K562 (cell line): ENCODE results near the gene PPIH. TPM values are rescaled to one million over a fixed set of nuclear protein-coding genes. Genes with fewer than 3 reads are reported as not detected.
A peak's percentile ranks its signal among the peaks of the same experiment; 100 is the strongest.

Source experiments
- ATAC-seq: fragments of 200-7000 bp; cut with Tn5 transposase; 3 replicates; pipeline ENCODE4 v1.9.1; 2020; ENCODE audit warnings: moderate library complexity
- BruUV-seq: library from RNA; stranded (reverse); fragments of 400-500 nt; replicated peaks from 2 replicates; lab custom pipeline; 2021; lab: Mats Ljungman, UMichigan
- CTCF ChIA-PET: fragments of 300-600 bp; formaldehyde crosslinking; extraction: SDS; loops from one replicate; lab custom pipeline; 2021; ENCODE audit warnings: low intra/inter-chr PET ratio; lab: Yijun Ruan, JAX
- POLR2A ChIA-PET: fragments of 300-600, 350-650 bp; sonication (Branson Sonifier 250); formaldehyde crosslinking; extraction: SDS; loops from one replicate; lab custom pipeline; 2021; ENCODE audit warnings: antibody characterized with exemption, inconsistent platforms; lab: Yijun Ruan, JAX
- DNase-seq, 4 experiments: peaks; one replicate each; pipeline versions ENCODE4 v3.0.0 to v3.0.0-alpha.2; 2011 to 2018; ENCODE audit warnings: low spot score in 3 of 4, mixed read lengths in 3 of 4; ENCODE audit errors: extremely low read depth in 1 of 4
- FAIRE-seq: peaks from 2 replicates; lab custom pipeline; 2011; peaks lifted over from hg19 to GRCh38; lab: Jason Lieb, UNC
- H2AFZ ChIP-seq: 2 replicates; pipeline ENCODE4 v1.6.0; 2011; ENCODE audit warnings: low read depth, low read length, control low read depth, inconsistent platforms
- H3K27ac ChIP-seq: fragments of 200-600 bp; 3 replicates; pipeline ENCODE4 v1.8.0; 2011; ENCODE audit warnings: low read depth, mild to moderate bottlenecking, control low read depth, inconsistent platforms, low read length, moderate library complexity, mixed read lengths; ENCODE audit errors: extremely low read depth
- H3K27me3 ChIP-seq, 2 experiments: fragments of 300-600 bp in 1 of 2; 2 replicates in 1 of 2; 3 replicates in 1 of 2; pipeline versions ENCODE4 v1.6.0 to v1.8.0; 2011; ENCODE audit warnings: inconsistent platforms in 2 of 2, low read length in 2 of 2, mild to moderate bottlenecking in 1 of 2, mixed read lengths in 1 of 2, moderate library complexity in 1 of 2; ENCODE audit not compliant: control insufficient read depth in 2 of 2, insufficient read depth in 2 of 2
- H3K36me3 ChIP-seq: fragments of 300-600 bp; 3 replicates; pipeline ENCODE4 v1.8.0; 2011; ENCODE audit warnings: mild to moderate bottlenecking, low read length, inconsistent platforms; ENCODE audit not compliant: control insufficient read depth, insufficient read depth
- H3K4me1 ChIP-seq, 2 experiments: fragments of 200-600 bp in 1 of 2; replicated peaks in 1 of 2; 2 replicates in 1 of 2; 3 replicates in 1 of 2; pipeline versions ENCODE4 v1.5.1 to v1.8.0; 2011; ENCODE audit warnings: inconsistent platforms in 2 of 2, low read length in 2 of 2, mild to moderate bottlenecking in 1 of 2, mixed read lengths in 1 of 2, moderate library complexity in 1 of 2; ENCODE audit not compliant: control insufficient read depth in 2 of 2, insufficient read depth in 2 of 2
- H3K4me2 ChIP-seq: 2 replicates; pipeline ENCODE4 v1.6.1; 2011; ENCODE audit warnings: low read length, control low read depth, inconsistent platforms, mixed read lengths; ENCODE audit not compliant: insufficient read depth
- H3K4me3 ChIP-seq: fragments of 200-600 bp; sonication (generic), shearing (Covaris generic); 2 replicates; pipeline ENCODE4 v1.5.1; 2016; ENCODE audit warnings: control low read depth, inconsistent platforms
- H3K79me2 ChIP-seq: fragments of 200-600 bp; 3 replicates; pipeline ENCODE4 v1.8.0; 2011; ENCODE audit warnings: low read length, inconsistent platforms; ENCODE audit not compliant: control insufficient read depth, insufficient read depth
- H3K9ac ChIP-seq, 2 experiments: 2 replicates each; pipeline versions ENCODE4 v1.6.0 to v1.6.1; 2011; ENCODE audit warnings: low read depth in 2 of 2, low read length in 2 of 2, control low read depth in 1 of 2, inconsistent platforms in 1 of 2, mild to moderate bottlenecking in 1 of 2, mixed read lengths in 1 of 2; ENCODE audit not compliant: insufficient read depth in 1 of 2
- H3K9me1 ChIP-seq: one replicate; pipeline ENCODE4 v1.6.0; 2011; ENCODE audit warnings: inconsistent platforms, mild to moderate bottlenecking, low read length, moderate library complexity; ENCODE audit not compliant: control insufficient read depth, insufficient read depth
- H3K9me3 ChIP-seq: replicated peaks from 2 replicates; pipeline ENCODE4 v1.5.1; 2011; ENCODE audit warnings: low read depth, low read length, inconsistent platforms; ENCODE audit not compliant: control insufficient read depth, insufficient read depth
- H4K20me1 ChIP-seq: replicated peaks from 2 replicates; pipeline ENCODE4 v1.6.1; 2011; ENCODE audit warnings: low read length, inconsistent platforms, mixed read lengths; ENCODE audit not compliant: control insufficient read depth, insufficient read depth
- BMI1 ChIP-seq: fragments of 150-350 bp; IDR thresholded peaks from 2 replicates; pipeline ENCODE4 v1.6.1; 2014; ENCODE audit warnings: low read length
- FOXP1 ChIP-seq: sonication (generic); formaldehyde crosslinking; IDR thresholded peaks from 2 replicates; pipeline ENCODE4 v1.8.0; 2022; ENCODE audit warnings: mild to moderate bottlenecking, missing genetic modification reagents
- PCBP2 ChIP-seq: fragments of 200-400 bp; formaldehyde crosslinking; IDR thresholded peaks from 2 replicates; pipeline ENCODE4 v1.6.1; 2018; ENCODE audit warnings: low read length, low read depth, mild to moderate bottlenecking, moderate library complexity; ENCODE audit not compliant: poor library complexity, severe bottlenecking
- PYGO2 ChIP-seq: fragments of 450-650 bp; IDR thresholded peaks from 2 replicates; pipeline ENCODE4 v1.6.1; 2016; ENCODE audit warnings: mild to moderate bottlenecking, missing genetic modification characterization, moderate library complexity, missing compliant biosample characterization
- SP1 ChIP-seq: sonication (generic); formaldehyde crosslinking; IDR thresholded peaks from 2 replicates; pipeline ENCODE4 v1.8.1; 2022; ENCODE audit warnings: mild to moderate bottlenecking, missing genetic modification reagents
- ZNF133 ChIP-seq: fragments of 250-450 bp; sonication (Bioruptor Pico); IDR thresholded peaks from 2 replicates; pipeline ENCODE4 v1.4.0; 2020; ENCODE audit warnings: mild to moderate bottlenecking
- ZNF512 ChIP-seq: IDR thresholded peaks from 2 replicates; pipeline ENCODE4 v1.6.1; 2016; ENCODE audit warnings: missing genetic modification characterization, missing compliant biosample characterization
- ZNF57 ChIP-seq: fragments of 450-650 bp; formaldehyde crosslinking; IDR thresholded peaks from 2 replicates; pipeline ENCODE4 v1.4.0; 2020; ENCODE audit warnings: mild to moderate bottlenecking, moderate library complexity
- WGBS: fragments of 100-300 bp; shearing (Covaris generic); methylation state at CpG from one replicate; pipeline ENCODE4 v1.1.6; 2016; ENCODE audit warnings: low coverage, mixed read lengths; ENCODE audit not compliant: insufficient coverage; ENCODE audit errors: missing lambda C conversion rate; 5-methylcytosine and 5-hydroxymethylcytosine counted together
- in situ Hi-C: fragments of 300-500 bp; cut with MboI; formaldehyde crosslinking; loops from 4 replicates; pipeline ENCODE4 v1.15.0; 2018; ENCODE audit warnings: inconsistent platforms, mixed read lengths
- intact Hi-C: fragments of 100-400 bp; cut with micrococcal nuclease; formaldehyde crosslinking; loops from 2 replicates; pipeline ENCODE4 v1.14.2; 2022
- polyA plus RNA-seq, 8 experiments: library from polyadenylated mRNA; depleted of rRNA in 4 of 8; stranded (reverse) in 5 of 8; unstranded in 3 of 8; fragments of >200 nt; fragmentation: Nextera tagmentation in 2 of 8; fragmentation: Illumina TruSeq in 1 of 8; extraction: Ambion mirVana in 2 of 8; extraction: Trizol in 1 of 8; gene quantifications; 2 replicates each; pipeline versions ENCODE4 v1.2.1 to v1.2.3, GENCODE V29; 2011 to 2014; ENCODE audit warnings: inconsistent platforms in 1 of 8, missing spikeins in 1 of 8
- total RNA-seq, 7 experiments: library from RNA; depleted of rRNA in 6 of 7; stranded (reverse); fragments of >200 nt in 6 of 7; fragmentation: Illumina TruSeq in 2 of 7; extraction: Trizol in 2 of 7; gene quantifications; 2 replicates each; pipeline versions ENCODE4 v1.2.1 to v1.2.3, GENCODE V29; 2011 to 2021; ENCODE audit warnings: low replicate concordance in 1 of 7
- TF ChIP-seq, protein P1 (sequence below): fragments of 450-650 bp; IDR thresholded peaks from 2 replicates; pipeline ENCODE4 v1.6.1; 2016; ENCODE audit warnings: low read depth

Gene PPIH
- total and polyA plus RNA-seq, 9 of the 15 experiments (the other 6 are each of a cell fraction or from before 2014, with no cell fraction given): 197 to 470 (median 277) TPM

- TF ChIP-seq ZNF512 (no peak), SP1 (CRISPR knock-in tag) (0 out of 2 replicates have a peak, but pooled peaks have one; percentile 38), ZNF57 (no peak)
- TF ChIP-seq, all 486 proteins: peak for 14
Measured at GRCh38 chr1:42684139-42684538, 25.9 kb downstream of the PPIH start (continued).

DNA sequence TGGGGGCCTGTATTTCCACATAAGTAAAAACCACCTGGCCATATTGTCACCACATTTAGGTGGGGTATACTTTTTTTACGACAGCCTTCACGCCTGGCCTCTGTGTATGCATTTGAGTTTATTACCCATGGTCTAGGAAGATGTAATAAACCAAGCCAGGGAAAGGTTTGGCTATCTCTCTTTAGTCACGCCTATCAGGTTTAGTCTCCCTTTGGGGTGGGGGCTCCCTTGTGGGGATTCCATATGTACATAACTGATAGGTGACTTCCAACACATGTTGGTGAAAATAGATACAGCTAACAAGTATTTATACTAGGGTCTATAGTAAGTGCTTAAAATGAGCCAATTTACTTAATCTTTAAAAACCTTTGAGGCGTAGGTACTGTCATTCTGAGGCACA lies 28.2 kb downstream of the PPIH start:
- peaks cover 78% of the 10 kb centered on the region for H4K20me1 ChIP-seq
- H3K9me3 ChIP-seq: no peaks in the 10 kb centered on the region
- peaks cover 84% of the 10 kb centered on the region for H3K36me3 ChIP-seq
- ChIA-PET POLR2A (interaction anchor here (0.6 to 2.7 kb wide), 5 partner anchors 9 to 907 kb away, joined by 3 to 10 read pairs (median 3); no protein-coding TSS in a partner anchor), CTCF (no interaction called here)
- H3K27me3 ChIP-seq: no peaks in the 10 kb centered on the region
- H3K4me2 ChIP-seq: peak overlapping the region; percentile 98
- FAIRE-seq (peak; percentile 11), DNase-seq (peak; percentile 66 to 83 (median 70)), ATAC-seq (peak; percentile 17)
- H3K9me1 ChIP-seq: peaks cover 8% of the 10 kb centered on the region
- no peak overlapping the region for H2AFZ ChIP-seq
- 10% methylated on average over 4 of the region's 4 CpGs for WGBS
- peak overlapping the region; percentile 51 for H3K27ac ChIP-seq
- H3K9ac ChIP-seq: peak overlapping the region in 1 of 2 experiments; percentile 99; a peak in 2 of 4 replicates
- intact Hi-C loops: loop anchor here (10.0 kb wide), 1 partner anchor 248 kb away; no protein-coding TSS in a partner anchor
- in situ Hi-C loops: no loop called here
- H3K4me3 ChIP-seq: peak overlapping the region; percentile 77; the same call in 1 of the 2 replicates
- H3K4me1 ChIP-seq: peaks cover 9 to 45% of the 10 kb centered on the region in 2 experiments
- peaks cover 94% of the 10 kb centered on the region for H3K79me2 ChIP-seq
- no TSS peak for BruUV-seq
- TF ChIP-seq, protein P1, sequence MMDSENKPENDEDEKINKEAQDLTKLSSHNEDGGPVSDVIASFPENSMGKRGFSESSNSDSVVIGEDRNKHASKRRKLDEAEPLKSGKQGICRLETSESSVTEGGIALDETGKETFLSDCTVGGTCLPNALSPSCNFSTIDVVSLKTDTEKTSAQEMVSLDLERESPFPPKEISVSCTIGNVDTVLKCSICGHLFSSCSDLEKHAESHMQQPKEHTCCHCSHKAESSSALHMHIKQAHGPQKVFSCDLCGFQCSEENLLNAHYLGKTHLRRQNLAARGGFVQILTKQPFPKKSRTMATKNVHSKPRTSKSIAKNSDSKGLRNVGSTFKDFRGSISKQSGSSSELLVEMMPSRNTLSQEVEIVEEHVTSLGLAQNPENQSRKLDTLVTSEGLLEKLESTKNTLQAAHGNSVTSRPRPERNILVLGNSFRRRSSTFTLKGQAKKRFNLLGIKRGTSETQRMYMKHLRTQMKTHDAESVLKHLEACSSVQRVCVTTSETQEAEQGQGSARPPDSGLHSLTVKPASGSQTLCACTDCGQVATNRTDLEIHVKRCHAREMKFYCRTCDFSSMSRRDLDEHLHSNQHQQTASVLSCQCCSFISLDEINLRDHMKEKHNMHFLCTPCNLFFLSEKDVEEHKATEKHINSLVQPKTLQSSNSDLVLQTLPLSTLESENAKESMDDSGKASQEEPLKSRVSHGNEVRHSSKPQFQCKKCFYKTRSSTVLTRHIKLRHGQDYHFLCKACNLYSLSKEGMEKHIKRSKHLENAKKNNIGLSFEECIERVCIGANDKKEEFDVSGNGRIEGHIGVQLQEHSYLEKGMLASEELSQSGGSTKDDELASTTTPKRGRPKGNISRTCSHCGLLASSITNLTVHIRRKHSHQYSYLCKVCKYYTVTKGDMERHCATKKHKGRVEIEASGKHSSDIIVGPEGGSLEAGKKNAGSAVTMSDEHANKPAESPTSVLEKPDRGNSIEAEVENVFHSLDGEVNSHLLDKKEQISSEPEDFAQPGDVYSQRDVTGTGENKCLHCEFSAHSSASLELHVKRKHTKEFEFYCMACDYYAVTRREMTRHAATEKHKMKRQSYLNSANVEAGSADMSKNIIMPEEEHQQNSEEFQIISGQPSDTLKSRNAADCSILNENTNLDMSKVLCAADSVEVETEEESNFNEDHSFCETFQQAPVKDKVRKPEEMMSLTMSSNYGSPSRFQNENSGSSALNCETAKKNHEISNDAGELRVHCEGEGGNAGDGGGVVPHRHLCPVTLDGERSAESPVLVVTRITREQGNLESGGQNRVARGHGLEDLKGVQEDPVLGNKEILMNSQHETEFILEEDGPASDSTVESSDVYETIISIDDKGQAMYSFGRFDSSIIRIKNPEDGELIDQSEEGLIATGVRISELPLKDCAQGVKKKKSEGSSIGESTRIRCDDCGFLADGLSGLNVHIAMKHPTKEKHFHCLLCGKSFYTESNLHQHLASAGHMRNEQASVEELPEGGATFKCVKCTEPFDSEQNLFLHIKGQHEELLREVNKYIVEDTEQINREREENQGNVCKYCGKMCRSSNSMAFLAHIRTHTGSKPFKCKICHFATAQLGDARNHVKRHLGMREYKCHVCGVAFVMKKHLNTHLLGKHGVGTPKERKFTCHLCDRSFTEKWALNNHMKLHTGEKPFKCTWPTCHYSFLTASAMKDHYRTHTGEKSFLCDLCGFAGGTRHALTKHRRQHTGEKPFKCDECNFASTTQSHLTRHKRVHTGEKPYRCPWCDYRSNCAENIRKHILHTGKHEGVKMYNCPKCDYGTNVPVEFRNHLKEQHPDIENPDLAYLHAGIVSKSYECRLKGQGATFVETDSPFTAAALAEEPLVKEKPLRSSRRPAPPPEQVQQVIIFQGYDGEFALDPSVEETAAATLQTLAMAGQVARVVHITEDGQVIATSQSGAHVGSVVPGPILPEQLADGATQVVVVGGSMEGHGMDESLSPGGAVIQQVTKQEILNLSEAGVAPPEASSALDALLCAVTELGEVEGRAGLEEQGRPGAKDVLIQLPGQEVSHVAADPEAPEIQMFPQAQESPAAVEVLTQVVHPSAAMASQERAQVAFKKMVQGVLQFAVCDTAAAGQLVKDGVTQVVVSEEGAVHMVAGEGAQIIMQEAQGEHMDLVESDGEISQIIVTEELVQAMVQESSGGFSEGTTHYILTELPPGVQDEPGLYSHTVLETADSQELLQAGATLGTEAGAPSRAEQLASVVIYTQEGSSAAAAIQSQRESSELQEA: no peak
- TF ChIP-seq BMI1 (no peak), ZNF133 (CRISPR knock-in tag) (no peak), PCBP2 (no peak), FOXP1 (CRISPR knock-in tag) (no peak), PYGO2 (tag) (no peak)
